ENCODE data around the gene FRMPD1.

The FRMPD1 gene

DNA sequence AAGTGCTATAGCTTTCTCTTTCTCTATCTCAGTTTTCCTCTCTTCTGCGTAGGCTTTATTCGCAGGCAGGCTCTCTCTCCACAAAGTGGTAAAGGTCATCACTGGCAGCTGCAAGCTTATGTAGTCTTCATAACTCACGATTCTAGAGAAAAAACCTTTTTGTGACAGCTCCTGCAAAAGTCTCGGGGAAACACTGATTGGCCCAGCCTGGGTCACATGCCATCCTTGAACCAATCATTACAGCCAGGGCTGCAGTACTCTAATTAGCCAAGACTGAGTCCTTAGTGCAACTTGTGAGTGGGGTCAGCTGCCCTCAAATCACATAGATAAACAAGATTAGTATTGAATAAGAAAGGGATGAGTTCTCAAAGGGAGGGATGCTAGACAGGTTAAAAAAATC lies 18.3 kb upstream of the FRMPD1 start:
- H2BK15ac ChIP-seq (ENCODE audit: low read length): no peak overlapping the region
- no peak overlapping the region for H2BK120ac ChIP-seq (ENCODE audit: low read depth, low read length)
- no peak overlapping the region for H3K23ac ChIP-seq (ENCODE audit: low read depth, low read length, poor library complexity)
- H2AFZ ChIP-seq (ENCODE audit: low read length): peak overlapping the region; percentile 57
- DNase-seq (ENCODE audit: low spot score): no peak
- no peak overlapping the region for H2AK5ac ChIP-seq (ENCODE audit: low read depth, low read length)
- no peak overlapping the region for H2BK5ac ChIP-seq (ENCODE audit: low read length)
- H3K36me3 ChIP-seq (replicated peaks in 1 of 2; ENCODE audit: control insufficient read depth in 2 of 2, insufficient read depth in 2 of 2, low read length in 2 of 2): no peaks in the 10 kb centered on the region
- H3K14ac ChIP-seq (ENCODE audit: low read length): no peak overlapping the region
- no peak overlapping the region for H2BK12ac ChIP-seq (ENCODE audit: low read length)
- H3K27me3 ChIP-seq (ENCODE audit: control insufficient read depth in 3 of 3, insufficient read depth in 3 of 3, low read depth in 1 of 3, low read length in 3 of 3): peaks cover 0 to 23% (median 0%) of the 10 kb centered on the region in 3 experiments
- no peak overlapping the region for H3K27ac ChIP-seq (replicated peaks; ENCODE audit: low read length)
- no peak overlapping the region for H3K4me2 ChIP-seq (ENCODE audit: insufficient read depth, low read length, poor library complexity, severe bottlenecking)
- H3K4me1 ChIP-seq (ENCODE audit: control insufficient read depth in 2 of 2, insufficient read depth in 1 of 2, low read depth in 1 of 2, low read length in 2 of 2): no peaks in the 10 kb centered on the region
- no peaks in the 10 kb centered on the region for H3K9me3 ChIP-seq (replicated peaks in 1 of 2; ENCODE audit: control insufficient read depth in 2 of 2, insufficient read depth in 1 of 2, low read depth in 1 of 2, low read length in 2 of 2)
- no peak overlapping the region for H3K4ac ChIP-seq (ENCODE audit: low read length)
- H3K79me1 ChIP-seq (ENCODE audit: low read depth, low read length): no peaks in the 10 kb centered on the region
- no peak overlapping the region for H4K8ac ChIP-seq (ENCODE audit: low read depth, low read length)
- H3K9ac ChIP-seq (ENCODE audit: low read depth, low read length, poor library complexity): no peak overlapping the region
- no peak overlapping the region for H3K18ac ChIP-seq (ENCODE audit: low read length)
- no peak overlapping the region for H4K91ac ChIP-seq (ENCODE audit: low read depth, low read length, poor library complexity)
- H3K4me3 ChIP-seq (ENCODE audit: low read length in 2 of 2): no peak overlapping the region
- no CpG with 5 or more reads among the region's 4 CpGs for WGBS, 2 donors (ENCODE audit: extremely low coverage in 2 of 2, insufficient read length in 2 of 2, insufficient replicate concordance in 1 of 2)

DNA sequence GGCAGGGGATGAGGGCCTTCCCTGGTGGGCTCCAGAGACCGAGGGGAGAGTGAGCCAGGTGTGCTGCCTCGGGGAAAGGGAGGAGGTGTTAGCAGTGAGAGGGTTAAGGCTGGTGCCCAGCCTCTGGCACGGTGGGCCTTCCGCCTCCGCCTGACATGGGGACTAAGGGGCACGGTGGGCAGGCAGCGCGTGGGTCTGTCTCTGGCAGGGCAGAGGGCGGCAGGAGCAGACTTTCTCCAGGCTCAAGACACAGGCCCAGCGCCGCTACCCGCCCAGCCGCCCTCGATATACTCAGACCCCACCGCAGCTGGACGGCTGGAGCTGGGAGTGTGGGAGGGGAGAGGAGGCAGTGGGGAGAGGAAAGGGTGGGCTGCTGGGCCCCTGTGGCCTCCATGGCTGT lies 14.9 kb upstream of the FRMPD1 start:
- Histone ChIP-seq H3K9me3 (replicated peaks in 1 of 2; ENCODE audit: control insufficient read depth in 2 of 2, insufficient read depth in 1 of 2, low read depth in 1 of 2, low read length in 2 of 2) (no peaks in the 10 kb centered on the region), H3K4me3 (ENCODE audit: low read length in 2 of 2) (no peak overlapping the region), H3K4me2 (ENCODE audit: insufficient read depth, low read length, poor library complexity, severe bottlenecking) (no peak overlapping the region), H3K27me3 (ENCODE audit: control insufficient read depth in 3 of 3, insufficient read depth in 3 of 3, low read depth in 1 of 3, low read length in 3 of 3) (peaks cover 0 to 8% (median 0%) of the 10 kb centered on the region in 3 experiments), H3K4ac (ENCODE audit: low read length) (no peak overlapping the region), H3K4me1 (ENCODE audit: control insufficient read depth in 2 of 2, insufficient read depth in 1 of 2, low read depth in 1 of 2, low read length in 2 of 2) (no peaks in the 10 kb centered on the region), H3K18ac (ENCODE audit: low read length) (peak overlapping the region; percentile 38), H3K23ac (ENCODE audit: low read depth, low read length, poor library complexity) (peak overlapping the region; percentile 65), H4K8ac (ENCODE audit: low read depth, low read length) (no peak overlapping the region), H3K14ac (ENCODE audit: low read length) (no peak overlapping the region), H3K36me3 (replicated peaks in 1 of 2; ENCODE audit: control insufficient read depth in 2 of 2, insufficient read depth in 2 of 2, low read length in 2 of 2) (no peaks in the 10 kb centered on the region), H2AK5ac (ENCODE audit: low read depth, low read length) (peak overlapping the region; percentile 75), H2BK12ac (ENCODE audit: low read length) (no peak overlapping the region), H2BK15ac (ENCODE audit: low read length) (no peak overlapping the region), H2BK5ac (ENCODE audit: low read length) (peak overlapping the region; percentile 66), H3K79me1 (ENCODE audit: low read depth, low read length) (no peaks in the 10 kb centered on the region), H3K9ac (ENCODE audit: low read depth, low read length, poor library complexity) (no peak overlapping the region), H4K91ac (ENCODE audit: low read depth, low read length, poor library complexity) (no peak overlapping the region), H2AFZ (ENCODE audit: low read length) (no peak overlapping the region), H3K27ac (replicated peaks; ENCODE audit: low read length) (no peak overlapping the region), H2BK120ac (ENCODE audit: low read depth, low read length) (no peak overlapping the region)
- WGBS, 2 donors (ENCODE audit: extremely low coverage in 2 of 2, insufficient read length in 2 of 2, insufficient replicate concordance in 1 of 2): no CpG with 5 or more reads among the region's 16 CpGs
- no peak for DNase-seq (ENCODE audit: low spot score)

DNA sequence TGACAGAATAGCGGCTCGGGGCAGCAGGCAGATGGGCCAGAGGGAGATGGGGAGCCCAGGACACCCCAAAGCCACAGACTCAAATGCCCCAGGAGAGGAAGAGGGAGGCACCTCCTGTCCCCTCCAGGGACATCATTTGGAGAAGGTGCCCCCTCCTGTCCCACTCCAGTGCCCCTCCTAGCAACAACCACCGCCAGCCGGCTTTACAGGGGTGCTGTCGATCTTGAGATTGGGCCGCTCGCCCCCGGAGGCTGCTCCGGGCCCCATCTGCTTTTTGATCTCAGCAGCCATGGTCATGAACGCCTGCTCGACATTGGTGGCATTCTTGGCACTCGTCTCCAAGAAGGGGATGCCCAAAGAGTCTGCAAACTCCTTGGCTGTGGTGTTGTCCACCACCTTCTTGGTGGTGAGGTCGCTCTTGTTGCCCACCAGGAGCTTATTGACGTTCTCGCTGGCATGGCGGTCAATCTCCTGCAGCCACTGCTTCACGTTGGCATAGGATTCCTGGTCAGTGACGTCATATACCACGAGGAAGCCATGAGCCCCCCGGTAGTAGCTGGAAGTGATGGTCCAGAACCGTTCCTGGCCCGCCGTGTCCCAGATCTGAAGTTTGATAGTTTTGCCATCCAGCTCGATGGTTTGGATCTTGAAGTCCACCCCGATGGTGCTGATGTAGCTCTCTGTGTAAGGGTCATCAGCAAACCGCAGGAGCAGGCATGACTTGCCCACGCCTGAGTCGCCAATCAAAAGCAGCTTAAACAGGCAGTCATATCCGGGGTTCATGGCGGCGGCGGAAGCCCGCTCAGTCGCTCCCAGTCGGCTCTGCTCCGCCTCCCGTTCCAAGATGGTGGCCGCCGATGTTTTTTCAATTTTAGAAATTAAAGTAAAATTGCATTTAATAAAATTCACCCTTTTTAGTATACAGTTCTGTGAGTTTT lies 14.0 kb upstream of the FRMPD1 start:
- DNase-seq (ENCODE audit: low spot score): no peak
- no peak overlapping the region for H3K4me2 ChIP-seq (ENCODE audit: insufficient read depth, low read length, poor library complexity, severe bottlenecking)
- no CpG with 5 or more reads among the region's 39 CpGs for WGBS, 2 donors (ENCODE audit: extremely low coverage in 2 of 2, insufficient read length in 2 of 2, insufficient replicate concordance in 1 of 2)
- no peak overlapping the region for H2BK12ac ChIP-seq (ENCODE audit: low read length)
- no peak overlapping the region for H3K4ac ChIP-seq (ENCODE audit: low read length)
- H3K4me3 ChIP-seq (ENCODE audit: low read length in 2 of 2): no peak overlapping the region
- no peak overlapping the region for H3K23ac ChIP-seq (ENCODE audit: low read depth, low read length, poor library complexity)
- H3K79me1 ChIP-seq (ENCODE audit: low read depth, low read length): no peaks in the 10 kb centered on the region
- peak overlapping the region; percentile 27 for H3K9ac ChIP-seq (ENCODE audit: low read depth, low read length, poor library complexity)
- H3K9me3 ChIP-seq (replicated peaks in 1 of 2; ENCODE audit: control insufficient read depth in 2 of 2, insufficient read depth in 1 of 2, low read depth in 1 of 2, low read length in 2 of 2): no peaks in the 10 kb centered on the region
- no peak overlapping the region for H4K91ac ChIP-seq (ENCODE audit: low read depth, low read length, poor library complexity)
- H2AFZ ChIP-seq (ENCODE audit: low read length): no peak overlapping the region
- no peaks in the 10 kb centered on the region for H3K36me3 ChIP-seq (replicated peaks in 1 of 2; ENCODE audit: control insufficient read depth in 2 of 2, insufficient read depth in 2 of 2, low read length in 2 of 2)
- H2BK5ac ChIP-seq (ENCODE audit: low read length): no peak overlapping the region
- peaks cover 0 to 15% (median 0%) of the 10 kb centered on the region in 3 experiments for H3K27me3 ChIP-seq (ENCODE audit: control insufficient read depth in 3 of 3, insufficient read depth in 3 of 3, low read depth in 1 of 3, low read length in 3 of 3)
- H2BK120ac ChIP-seq (ENCODE audit: low read depth, low read length): no peak overlapping the region
- H3K14ac ChIP-seq (ENCODE audit: low read length): no peak overlapping the region
- peak overlapping the region; percentile 11 for H2BK15ac ChIP-seq (ENCODE audit: low read length)
- no peaks in the 10 kb centered on the region for H3K4me1 ChIP-seq (ENCODE audit: control insufficient read depth in 2 of 2, insufficient read depth in 1 of 2, low read depth in 1 of 2, low read length in 2 of 2)
- H3K18ac ChIP-seq (ENCODE audit: low read length): no peak overlapping the region
- H3K27ac ChIP-seq (replicated peaks; ENCODE audit: low read length): no peak overlapping the region
- peak overlapping the region; percentile 75 for H2AK5ac ChIP-seq (ENCODE audit: low read depth, low read length)
- H4K8ac ChIP-seq (ENCODE audit: low read depth, low read length): no peak overlapping the region

- H3K4me1 ChIP-seq (ENCODE audit: control insufficient read depth in 2 of 2, insufficient read depth in 1 of 2, low read depth in 1 of 2, low read length in 2 of 2): no peaks in the 10 kb centered on the region
- peaks cover 0 to 37% (median 0%) of the 10 kb centered on the region in 3 experiments for H3K27me3 ChIP-seq (ENCODE audit: control insufficient read depth in 3 of 3, insufficient read depth in 3 of 3, low read depth in 1 of 3, low read length in 3 of 3)
- no peak overlapping the region for H3K18ac ChIP-seq (ENCODE audit: low read length)
- H3K14ac ChIP-seq (ENCODE audit: low read length): no peak overlapping the region
- H3K36me3 ChIP-seq (replicated peaks in 1 of 2; ENCODE audit: control insufficient read depth in 2 of 2, insufficient read depth in 2 of 2, low read length in 2 of 2): no peaks in the 10 kb centered on the region
- no peak overlapping the region for H3K23ac ChIP-seq (ENCODE audit: low read depth, low read length, poor library complexity)
- no peak overlapping the region for H3K4me2 ChIP-seq (ENCODE audit: insufficient read depth, low read length, poor library complexity, severe bottlenecking)
- H2AFZ ChIP-seq (ENCODE audit: low read length): no peak overlapping the region
- no peaks in the 10 kb centered on the region for H3K9me3 ChIP-seq (replicated peaks in 1 of 2; ENCODE audit: control insufficient read depth in 2 of 2, insufficient read depth in 1 of 2, low read depth in 1 of 2, low read length in 2 of 2)
- no CpG with 5 or more reads among the region's 4 CpGs for WGBS, 2 donors (ENCODE audit: extremely low coverage in 2 of 2, insufficient read length in 2 of 2, insufficient replicate concordance in 1 of 2)
- H2BK120ac ChIP-seq (ENCODE audit: low read depth, low read length): no peak overlapping the region
- H3K4me3 ChIP-seq (ENCODE audit: low read length in 2 of 2): peak overlapping the region in 1 of 2 donors; percentile 53
- H3K27ac ChIP-seq (replicated peaks; ENCODE audit: low read length): no peak overlapping the region
- no peak overlapping the region for H2BK5ac ChIP-seq (ENCODE audit: low read length)
- H3K4ac ChIP-seq (ENCODE audit: low read length): no peak overlapping the region
- H4K91ac ChIP-seq (ENCODE audit: low read depth, low read length, poor library complexity): no peak overlapping the region
- no peak overlapping the region for H2BK15ac ChIP-seq (ENCODE audit: low read length)
- no peak for DNase-seq (ENCODE audit: low spot score)
- H3K9ac ChIP-seq (ENCODE audit: low read depth, low read length, poor library complexity): no peak overlapping the region
- H2BK12ac ChIP-seq (ENCODE audit: low read length): no peak overlapping the region
- no peaks in the 10 kb centered on the region for H3K79me1 ChIP-seq (ENCODE audit: low read depth, low read length)
- H2AK5ac ChIP-seq (ENCODE audit: low read depth, low read length): no peak overlapping the region
- no peak overlapping the region for H4K8ac ChIP-seq (ENCODE audit: low read depth, low read length)
Measured at GRCh38 chr9:37639109-37639762, 11.5 kb upstream of the FRMPD1 start.

Data from neuronal stem cell (in vitro differentiated cells).